Panc1 (cell line): ENCODE results near the gene SNCG. TPM values are rescaled to one million over a fixed set of nuclear protein-coding genes. Genes with fewer than 3 reads are reported as not detected.
"Not testable (repeated sequence)": the region's sequence is repeated elsewhere in the genome, so short reads cannot be mapped to it uniquely, and the experiment has no call there.

Experiments used
- ATAC-seq: fragments of 200-7000 bp; cut with Tn5 transposase; 2 replicates; pipeline ENCODE4 v1.9.1; 2020; ENCODE audit warnings: mild to moderate bottlenecking, moderate library complexity
- BruUV-seq: library from RNA; stranded (reverse); fragments of 400-500 nt; replicated peaks from 2 replicates; lab custom pipeline; 2021; lab: Mats Ljungman, UMichigan
- CTCF ChIA-PET: fragments of 300-600 bp; sonication (Branson Sonifier 250); formaldehyde crosslinking; loops from one replicate; lab custom pipeline; 2022; ENCODE audit warnings: antibody characterized with exemption; lab: Charles Lee
- POLR2A ChIA-PET: fragments of 300-600 bp; sonication (Branson Sonifier 250); formaldehyde crosslinking; loops from one replicate; lab custom pipeline; 2022; ENCODE audit warnings: antibody characterized with exemption; lab: Charles Lee
- DNase-seq: peaks from one replicate; pipeline ENCODE4 v3.0.0-alpha.2; 2010; ENCODE audit warnings: low read depth, low spot score
- H3K27ac ChIP-seq: 2 replicates; pipeline ENCODE4 v1.5.1; 2011; ENCODE audit warnings: mild to moderate bottlenecking, low read length, inconsistent platforms
- H3K27me3 ChIP-seq: fragments of 200-500 bp; sonication (Bioruptor generic); 2 replicates; pipeline ENCODE4 v1.6.0; 2014; ENCODE audit warnings: low read length, inconsistent platforms; ENCODE audit not compliant: control insufficient read depth, insufficient read depth
- H3K36me3 ChIP-seq: fragments of 200-500 bp; sonication (Bioruptor generic); 2 replicates; pipeline ENCODE4 v1.5.1; 2014; ENCODE audit warnings: inconsistent platforms, mild to moderate bottlenecking, low read length, moderate library complexity; ENCODE audit not compliant: control insufficient read depth, insufficient read depth
- H3K4me1 ChIP-seq: 2 replicates; pipeline ENCODE4 v1.5.1; 2011; ENCODE audit warnings: inconsistent platforms, mild to moderate bottlenecking, low read length, moderate library complexity; ENCODE audit not compliant: control insufficient read depth, insufficient read depth
- H3K4me3 ChIP-seq, 2 experiments: 2 replicates each; pipeline ENCODE4 v1.5.1; 2011 to 2012; ENCODE audit warnings: low read depth in 2 of 2, low read length in 2 of 2, mild to moderate bottlenecking in 2 of 2, inconsistent platforms in 1 of 2, moderate library complexity in 1 of 2
- H3K9me3 ChIP-seq: fragments of 200-500 bp; sonication (Bioruptor generic); 2 replicates; pipeline ENCODE4 v1.5.1; 2014; ENCODE audit warnings: low read depth, mild to moderate bottlenecking, inconsistent platforms, low read length, moderate library complexity; ENCODE audit not compliant: control insufficient read depth, insufficient read depth
- POLR2AphosphoS5 ChIP-seq: IDR thresholded peaks from 2 replicates; pipeline ENCODE4 v1.6.1; 2012; ENCODE audit warnings: mild to moderate bottlenecking, low read depth, low read length, moderate library complexity
- SIN3A ChIP-seq: IDR thresholded peaks from 2 replicates; pipeline ENCODE4 v1.6.1; 2012; ENCODE audit warnings: low read depth, mild to moderate bottlenecking, low read length, moderate library complexity, borderline replicate concordance; ENCODE audit not compliant: insufficient read depth
- TCF7L2 ChIP-seq: IDR thresholded peaks from 2 replicates; pipeline ENCODE4 v1.6.1; 2011; ENCODE audit warnings: mild to moderate bottlenecking, low read depth, low read length, inconsistent platforms
- in situ Hi-C: cut with HindIII; loops from 2 replicates; pipeline ENCODE4 v1.10.0; 2016; ENCODE audit warnings: low sequenced_read_pairs, low pct_unique_long_range_greater_than_20kb
- intact Hi-C: fragments of 100-400 bp; cut with micrococcal nuclease; formaldehyde crosslinking; loops from one replicate; pipeline ENCODE4 v1.10.0; 2022; ENCODE audit not compliant: unreplicated experiment
- total RNA-seq: library from RNA; stranded (reverse); gene quantifications from one replicate; pipeline ENCODE4 v1.2.1, GENCODE V29; 2021; ENCODE audit not compliant: unreplicated experiment
- TF ChIP-seq, protein P1 (sequence below), 2 experiments: IDR thresholded peaks; 2 replicates each; pipeline ENCODE4 v1.6.1; 2011 to 2012; ENCODE audit warnings: low read depth in 2 of 2, control low read depth in 1 of 2, low read length in 1 of 2, mild to moderate bottlenecking in 1 of 2, moderate library complexity in 1 of 2; ENCODE audit not compliant: insufficient read depth in 1 of 2
- TF ChIP-seq, protein P2 (sequence below): fragments of 450-650 bp; IDR thresholded peaks from 2 replicates; pipeline ENCODE4 v1.5.1; 2017; ENCODE audit warnings: mild to moderate bottlenecking

The SNCG gene
- total RNA-seq, 1 experiment from 2014 or later, result 5.2 TPM

DNA sequence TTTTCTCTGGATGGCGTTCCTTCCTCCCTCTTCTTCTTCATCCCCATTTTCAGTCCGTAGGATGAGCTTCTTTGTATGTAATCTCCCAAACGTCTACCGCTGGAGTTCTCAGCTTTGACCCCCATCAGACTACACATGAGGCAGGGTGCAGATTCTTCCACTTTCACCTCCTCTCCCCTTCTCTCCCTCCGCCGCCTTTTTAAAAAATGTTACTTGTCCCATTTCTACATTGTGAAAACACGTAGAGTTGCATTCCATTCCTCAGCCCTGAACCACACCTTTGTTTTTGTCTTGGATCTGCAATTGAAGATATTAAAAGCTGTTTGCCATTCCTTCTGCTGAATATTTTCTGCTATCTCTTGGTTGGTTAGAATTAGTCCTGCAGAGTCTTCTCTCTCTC is 16.1 kb downstream of the SNCG start:
- no peak for ATAC-seq
- TF ChIP-seq, protein P1, sequence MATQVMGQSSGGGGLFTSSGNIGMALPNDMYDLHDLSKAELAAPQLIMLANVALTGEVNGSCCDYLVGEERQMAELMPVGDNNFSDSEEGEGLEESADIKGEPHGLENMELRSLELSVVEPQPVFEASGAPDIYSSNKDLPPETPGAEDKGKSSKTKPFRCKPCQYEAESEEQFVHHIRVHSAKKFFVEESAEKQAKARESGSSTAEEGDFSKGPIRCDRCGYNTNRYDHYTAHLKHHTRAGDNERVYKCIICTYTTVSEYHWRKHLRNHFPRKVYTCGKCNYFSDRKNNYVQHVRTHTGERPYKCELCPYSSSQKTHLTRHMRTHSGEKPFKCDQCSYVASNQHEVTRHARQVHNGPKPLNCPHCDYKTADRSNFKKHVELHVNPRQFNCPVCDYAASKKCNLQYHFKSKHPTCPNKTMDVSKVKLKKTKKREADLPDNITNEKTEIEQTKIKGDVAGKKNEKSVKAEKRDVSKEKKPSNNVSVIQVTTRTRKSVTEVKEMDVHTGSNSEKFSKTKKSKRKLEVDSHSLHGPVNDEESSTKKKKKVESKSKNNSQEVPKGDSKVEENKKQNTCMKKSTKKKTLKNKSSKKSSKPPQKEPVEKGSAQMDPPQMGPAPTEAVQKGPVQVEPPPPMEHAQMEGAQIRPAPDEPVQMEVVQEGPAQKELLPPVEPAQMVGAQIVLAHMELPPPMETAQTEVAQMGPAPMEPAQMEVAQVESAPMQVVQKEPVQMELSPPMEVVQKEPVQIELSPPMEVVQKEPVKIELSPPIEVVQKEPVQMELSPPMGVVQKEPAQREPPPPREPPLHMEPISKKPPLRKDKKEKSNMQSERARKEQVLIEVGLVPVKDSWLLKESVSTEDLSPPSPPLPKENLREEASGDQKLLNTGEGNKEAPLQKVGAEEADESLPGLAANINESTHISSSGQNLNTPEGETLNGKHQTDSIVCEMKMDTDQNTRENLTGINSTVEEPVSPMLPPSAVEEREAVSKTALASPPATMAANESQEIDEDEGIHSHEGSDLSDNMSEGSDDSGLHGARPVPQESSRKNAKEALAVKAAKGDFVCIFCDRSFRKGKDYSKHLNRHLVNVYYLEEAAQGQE (IDR thresholded peaks at IDR 0.05; ENCODE audit: insufficient read depth in 1 of 2, low read depth in 2 of 2, low read length in 1 of 2), result no peak
- TF ChIP-seq TCF7L2 (no peak), POLR2AphosphoS5 (no peak), SIN3A (no peak)
- TF ChIP-seq, protein P2, sequence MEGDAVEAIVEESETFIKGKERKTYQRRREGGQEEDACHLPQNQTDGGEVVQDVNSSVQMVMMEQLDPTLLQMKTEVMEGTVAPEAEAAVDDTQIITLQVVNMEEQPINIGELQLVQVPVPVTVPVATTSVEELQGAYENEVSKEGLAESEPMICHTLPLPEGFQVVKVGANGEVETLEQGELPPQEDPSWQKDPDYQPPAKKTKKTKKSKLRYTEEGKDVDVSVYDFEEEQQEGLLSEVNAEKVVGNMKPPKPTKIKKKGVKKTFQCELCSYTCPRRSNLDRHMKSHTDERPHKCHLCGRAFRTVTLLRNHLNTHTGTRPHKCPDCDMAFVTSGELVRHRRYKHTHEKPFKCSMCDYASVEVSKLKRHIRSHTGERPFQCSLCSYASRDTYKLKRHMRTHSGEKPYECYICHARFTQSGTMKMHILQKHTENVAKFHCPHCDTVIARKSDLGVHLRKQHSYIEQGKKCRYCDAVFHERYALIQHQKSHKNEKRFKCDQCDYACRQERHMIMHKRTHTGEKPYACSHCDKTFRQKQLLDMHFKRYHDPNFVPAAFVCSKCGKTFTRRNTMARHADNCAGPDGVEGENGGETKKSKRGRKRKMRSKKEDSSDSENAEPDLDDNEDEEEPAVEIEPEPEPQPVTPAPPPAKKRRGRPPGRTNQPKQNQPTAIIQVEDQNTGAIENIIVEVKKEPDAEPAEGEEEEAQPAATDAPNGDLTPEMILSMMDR, result no peak
- no peak overlapping the region for H3K4me3 ChIP-seq

DNA sequence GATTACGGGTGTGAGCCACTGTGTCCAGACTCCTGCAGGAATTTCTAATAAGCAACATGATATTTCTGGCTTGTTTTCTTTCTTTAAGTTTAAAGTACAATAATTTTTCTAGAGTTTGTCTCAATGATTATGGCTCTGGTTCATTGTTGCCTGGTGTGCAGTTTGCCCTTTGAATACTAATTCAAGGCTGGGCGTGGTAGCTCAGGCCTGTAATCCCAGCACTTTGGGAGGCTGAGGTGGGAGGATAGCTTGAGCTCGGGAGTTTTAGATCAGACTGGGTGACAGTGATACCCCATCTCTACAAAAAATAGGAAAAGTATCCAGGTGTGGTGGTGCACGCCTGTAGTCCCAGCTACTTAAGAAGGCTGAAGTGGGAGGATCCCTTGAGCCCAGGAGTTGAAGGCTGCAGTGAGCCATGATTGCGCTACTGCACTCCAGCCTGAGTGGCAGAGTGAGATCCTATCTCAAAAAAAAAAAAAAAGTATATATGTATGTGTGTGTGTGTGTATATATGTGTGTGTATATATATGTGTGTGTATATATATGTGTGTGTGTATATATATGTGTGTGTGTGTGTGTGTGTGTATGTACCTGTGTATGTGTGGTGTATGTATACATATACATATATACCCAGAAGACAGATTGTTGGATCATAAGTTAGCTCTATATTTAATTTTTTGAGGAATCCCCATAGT is 18.1 kb downstream of the SNCG start:
- Histone ChIP-seq H3K27me3 (no peaks in the 10 kb centered on the region), H3K36me3 (no peaks in the 10 kb centered on the region), H3K27ac (no peak overlapping the region), H3K9me3 (no peaks in the 10 kb centered on the region), H3K4me1 (peaks cover 5% of the 10 kb centered on the region), H3K4me3 (no peak overlapping the region)
- in situ Hi-C loops (no loop called here), intact Hi-C loops (no loop called here)
- no peak for DNase-seq
- POLR2A ChIA-PET, result no interaction called here
- TF ChIP-seq, protein P1 (IDR thresholded peaks at IDR 0.05; ENCODE audit: insufficient read depth in 1 of 2, low read depth in 2 of 2, low read length in 1 of 2), result no peak
- no peak for TF ChIP-seq SIN3A
- TF ChIP-seq, protein P2, result no peak
- no peak for TF ChIP-seq POLR2AphosphoS5
- TF ChIP-seq TCF7L2, result no peak
- ATAC-seq, result no peak
- no TSS peak for BruUV-seq
- CTCF ChIA-PET, result interaction anchor here (0.7 to 1.2 kb wide), 2 partner anchors 10 to 30 kb away, joined by 3 to 9 read pairs; no protein-coding TSS in a partner anchor

More for the DNA sequence above, 16.1 kb downstream of the SNCG start:
- H3K9me3 ChIP-seq, result no peaks in the 10 kb centered on the region
- H3K27me3 ChIP-seq, result no peaks in the 10 kb centered on the region
- CTCF ChIA-PET, result no interaction called here
- no TSS peak for BruUV-seq
- in situ Hi-C loops (no loop called here), intact Hi-C loops (loop anchor here (5.0 kb wide), 1 partner anchor 118 kb away; the partner anchor contains the start of gene GLUD1)
- no peak overlapping the region for H3K27ac ChIP-seq
- no peak for DNase-seq
- POLR2A ChIA-PET, result no interaction called here
- peaks cover 15% of the 10 kb centered on the region for H3K4me1 ChIP-seq
- no peaks in the 10 kb centered on the region; the same call in 1 of the 2 replicates for H3K36me3 ChIP-seq

DNA sequence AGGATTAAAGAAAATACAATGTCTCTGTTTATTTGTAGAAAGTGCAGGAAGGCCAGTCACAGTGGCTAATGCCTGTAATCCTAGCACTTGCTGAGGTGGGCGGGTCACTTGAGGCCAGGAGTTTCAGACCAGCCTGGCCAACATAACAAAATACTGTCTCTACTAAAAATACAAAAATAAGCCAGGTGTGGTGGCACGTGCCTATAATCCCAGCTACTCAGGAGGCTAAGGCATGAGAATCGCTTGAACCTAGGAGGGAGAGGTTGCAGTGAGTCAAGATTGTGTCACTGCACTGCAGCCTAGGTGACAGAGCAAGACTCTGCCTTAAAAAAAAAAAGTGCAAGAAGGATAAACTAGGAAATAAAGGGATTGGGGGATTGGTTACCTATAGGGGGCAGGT is 20.1 kb downstream of the SNCG start:
- ATAC-seq, H3K4me1 ChIP-seq, CTCF ChIA-PET, in situ Hi-C loops, H3K9me3 ChIP-seq, DNase-seq, H3K27me3 ChIP-seq, intact Hi-C loops, H3K4me3 ChIP-seq, POLR2A ChIA-PET, H3K36me3 ChIP-seq, BruUV-seq, H3K27ac ChIP-seq: not testable (repeated sequence)
